ENCODE measurements around the gene NTNG2. TPM values are rescaled to one million over a fixed set of nuclear protein-coding genes. Genes with fewer than 3 reads are reported as not detected.

Gene NTNG2
- polyA plus RNA-seq, 1 donor from 2014 or later, result 0.43 TPM

DNA sequence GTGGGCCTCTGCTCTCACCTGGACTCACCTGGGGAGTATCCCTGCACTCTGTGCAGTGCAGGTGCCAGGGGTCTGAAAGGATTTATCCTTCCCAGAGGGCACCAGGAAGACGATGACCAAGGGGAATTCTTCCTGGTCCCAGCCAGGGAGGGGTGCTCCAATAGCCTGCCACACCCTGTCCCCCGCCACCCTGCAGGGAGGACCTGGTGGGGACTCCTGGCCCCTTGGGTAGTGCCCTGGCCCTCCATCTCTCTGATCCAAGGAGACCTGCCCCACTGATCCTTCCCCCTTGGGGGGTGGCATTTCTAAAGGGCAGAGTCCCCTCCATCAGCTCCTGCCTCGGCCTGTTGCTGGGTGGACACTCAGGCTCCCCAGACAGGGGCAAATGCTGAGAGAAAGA is 70.7 kb downstream of the NTNG2 start:
- Histone ChIP-seq H4K20me1 (ENCODE audit: insufficient read depth) (no peaks in the 10 kb centered on the region), H3K9me3 (ENCODE audit: low read length) (no peaks in the 10 kb centered on the region), H3F3A (ENCODE audit: insufficient read depth, low read length, poor library complexity, severe bottlenecking) (no peaks in the 10 kb centered on the region), H3K4me2 (ENCODE audit: low read length) (no peak overlapping the region), H3K4me3 (ENCODE audit: low read length) (no peak overlapping the region), H3K9ac (ENCODE audit: low read length) (no peak overlapping the region), H3K79me2 (replicated peaks; ENCODE audit: insufficient read depth, low read length) (no peaks in the 10 kb centered on the region), H3K9me2 (ENCODE audit: insufficient read depth, low read length) (no peaks in the 10 kb centered on the region), H3K27me3 (ENCODE audit: insufficient read depth, low read depth, low read length) (no peaks in the 10 kb centered on the region), H3K27ac (ENCODE audit: low read length) (no peak overlapping the region), H3K36me3 (ENCODE audit: insufficient read depth, low read length) (no peaks in the 10 kb centered on the region), H2AFZ (ENCODE audit: low read depth, low read length) (no peak overlapping the region)
- no peak for TF ChIP-seq TAF1 (IDR thresholded peaks at IDR 0.05; ENCODE audit: low read depth)
- no peak for TF ChIP-seq MXI1 (conservative IDR thresholded peaks at IDR 0.05; ENCODE audit: poor library complexity, severe bottlenecking)
- TF ChIP-seq EZH2 (IDR thresholded peaks at IDR 0.05; ENCODE audit: borderline replicate concordance, insufficient read depth, low read length, poor library complexity, severe bottlenecking), result no peak
- TF ChIP-seq EP300 (conservative IDR thresholded peaks at IDR 0.05; ENCODE audit: poor library complexity, severe bottlenecking), result no peak
- no peak for TF ChIP-seq SMC3 (conservative IDR thresholded peaks at IDR 0.05; ENCODE audit: poor library complexity)
- no peak for TF ChIP-seq POLR2AphosphoS5 (IDR thresholded peaks at IDR 0.05)
- TF ChIP-seq, protein P1, sequence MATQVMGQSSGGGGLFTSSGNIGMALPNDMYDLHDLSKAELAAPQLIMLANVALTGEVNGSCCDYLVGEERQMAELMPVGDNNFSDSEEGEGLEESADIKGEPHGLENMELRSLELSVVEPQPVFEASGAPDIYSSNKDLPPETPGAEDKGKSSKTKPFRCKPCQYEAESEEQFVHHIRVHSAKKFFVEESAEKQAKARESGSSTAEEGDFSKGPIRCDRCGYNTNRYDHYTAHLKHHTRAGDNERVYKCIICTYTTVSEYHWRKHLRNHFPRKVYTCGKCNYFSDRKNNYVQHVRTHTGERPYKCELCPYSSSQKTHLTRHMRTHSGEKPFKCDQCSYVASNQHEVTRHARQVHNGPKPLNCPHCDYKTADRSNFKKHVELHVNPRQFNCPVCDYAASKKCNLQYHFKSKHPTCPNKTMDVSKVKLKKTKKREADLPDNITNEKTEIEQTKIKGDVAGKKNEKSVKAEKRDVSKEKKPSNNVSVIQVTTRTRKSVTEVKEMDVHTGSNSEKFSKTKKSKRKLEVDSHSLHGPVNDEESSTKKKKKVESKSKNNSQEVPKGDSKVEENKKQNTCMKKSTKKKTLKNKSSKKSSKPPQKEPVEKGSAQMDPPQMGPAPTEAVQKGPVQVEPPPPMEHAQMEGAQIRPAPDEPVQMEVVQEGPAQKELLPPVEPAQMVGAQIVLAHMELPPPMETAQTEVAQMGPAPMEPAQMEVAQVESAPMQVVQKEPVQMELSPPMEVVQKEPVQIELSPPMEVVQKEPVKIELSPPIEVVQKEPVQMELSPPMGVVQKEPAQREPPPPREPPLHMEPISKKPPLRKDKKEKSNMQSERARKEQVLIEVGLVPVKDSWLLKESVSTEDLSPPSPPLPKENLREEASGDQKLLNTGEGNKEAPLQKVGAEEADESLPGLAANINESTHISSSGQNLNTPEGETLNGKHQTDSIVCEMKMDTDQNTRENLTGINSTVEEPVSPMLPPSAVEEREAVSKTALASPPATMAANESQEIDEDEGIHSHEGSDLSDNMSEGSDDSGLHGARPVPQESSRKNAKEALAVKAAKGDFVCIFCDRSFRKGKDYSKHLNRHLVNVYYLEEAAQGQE (IDR thresholded peaks at IDR 0.05; ENCODE audit: borderline replicate concordance), result no peak
- TF ChIP-seq CTCF (IDR thresholded peaks at IDR 0.05; ENCODE audit: poor library complexity, severe bottlenecking), result no peak
- no peak for TF ChIP-seq RAD21 (conservative IDR thresholded peaks at IDR 0.05)

DNA sequence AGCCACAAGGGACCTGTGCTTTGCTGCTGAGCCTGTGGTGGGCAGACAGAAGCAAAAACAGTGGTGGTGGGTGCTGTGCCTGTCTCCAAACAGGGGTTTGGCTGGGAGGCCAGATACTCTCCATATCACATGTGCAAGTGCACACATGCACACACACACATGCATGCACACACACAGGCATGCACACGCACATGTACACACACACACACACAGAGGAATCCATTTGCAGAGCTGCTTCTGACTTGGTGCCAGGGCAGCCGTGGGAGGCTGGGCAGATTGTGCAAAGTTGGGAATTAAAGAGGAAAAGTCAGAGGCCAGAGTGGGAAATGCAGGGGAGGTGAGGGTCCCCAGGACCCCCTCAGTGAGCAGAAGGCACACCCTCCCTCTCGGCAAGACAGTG is 71.3 kb downstream of the NTNG2 start:
- Histone ChIP-seq H3K36me3 (ENCODE audit: insufficient read depth, low read length) (no peaks in the 10 kb centered on the region), H3K9me3 (ENCODE audit: low read length) (no peaks in the 10 kb centered on the region), H3K4me2 (ENCODE audit: low read length) (no peak overlapping the region), H3K27me3 (ENCODE audit: insufficient read depth, low read depth, low read length) (no peaks in the 10 kb centered on the region), H3K9ac (ENCODE audit: low read length) (no peak overlapping the region), H2AFZ (ENCODE audit: low read depth, low read length) (no peak overlapping the region), H3F3A (ENCODE audit: insufficient read depth, low read length, poor library complexity, severe bottlenecking) (no peaks in the 10 kb centered on the region), H3K4me3 (ENCODE audit: low read length) (no peak overlapping the region), H3K9me2 (ENCODE audit: insufficient read depth, low read length) (no peaks in the 10 kb centered on the region), H3K27ac (ENCODE audit: low read length) (no peak overlapping the region), H4K20me1 (ENCODE audit: insufficient read depth) (no peaks in the 10 kb centered on the region), H3K79me2 (replicated peaks; ENCODE audit: insufficient read depth, low read length) (no peaks in the 10 kb centered on the region)
- TF ChIP-seq RAD21 (conservative IDR thresholded peaks at IDR 0.05) (no peak), MXI1 (conservative IDR thresholded peaks at IDR 0.05; ENCODE audit: poor library complexity, severe bottlenecking) (no peak), POLR2AphosphoS5 (IDR thresholded peaks at IDR 0.05) (no peak), CTCF (IDR thresholded peaks at IDR 0.05; ENCODE audit: poor library complexity, severe bottlenecking) (no peak), EP300 (conservative IDR thresholded peaks at IDR 0.05; ENCODE audit: poor library complexity, severe bottlenecking) (no peak), TAF1 (IDR thresholded peaks at IDR 0.05; ENCODE audit: low read depth) (no peak), SMC3 (conservative IDR thresholded peaks at IDR 0.05; ENCODE audit: poor library complexity) (no peak), EZH2 (IDR thresholded peaks at IDR 0.05; ENCODE audit: borderline replicate concordance, insufficient read depth, low read length, poor library complexity, severe bottlenecking) (no peak)
- TF ChIP-seq, protein P1 (IDR thresholded peaks at IDR 0.05; ENCODE audit: borderline replicate concordance), result no peak

Data from neural cell (in vitro differentiated cells).